GM19043 (cell line): Measurements from ENCODE around the gene CFAP91.
"Not testable (repeated sequence)": the region's sequence is repeated elsewhere in the genome, so short reads cannot be mapped to it uniquely, and the experiment has no call there.

ENCODE experiments used
- ATAC-seq: cut with Tn5 transposase; IDR thresholded peaks from one replicate; pipeline ENCODE4 v1.9.1; 2021; ENCODE audit warnings: low read depth; ENCODE audit not compliant: unreplicated experiment

The CFAP91 gene

GRCh38 chr3:119676771-119677640 lies 25.8 kb upstream of the CFAP91 start, which contains the start of gene COX17:
Gene COX17 (minus strand): TSS chr3:119677406. CDS start chr3:119677310, 96 bp downstream.
- peak; percentile 78 for ATAC-seq

DNA sequence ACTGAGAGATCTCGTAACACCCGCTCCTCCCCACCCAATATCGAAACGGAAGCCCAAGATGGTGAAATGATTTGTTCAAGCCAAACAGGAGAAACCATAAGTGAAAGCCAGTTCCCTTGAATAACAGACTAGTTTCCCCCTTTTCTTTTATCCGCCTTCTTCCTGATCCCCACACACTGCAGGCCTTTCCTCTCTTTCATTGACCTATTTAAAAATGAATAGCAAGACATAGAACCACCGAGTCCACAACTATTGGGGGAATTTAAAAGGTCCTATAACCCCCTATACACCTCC lies 25.2 kb upstream of the CFAP91 start:
- peak; percentile 1 for ATAC-seq

- ATAC-seq, result not testable (repeated sequence)
Observed at GRCh38 chr3:119678209-119678608, 24.6 kb upstream of the CFAP91 start.

DNA sequence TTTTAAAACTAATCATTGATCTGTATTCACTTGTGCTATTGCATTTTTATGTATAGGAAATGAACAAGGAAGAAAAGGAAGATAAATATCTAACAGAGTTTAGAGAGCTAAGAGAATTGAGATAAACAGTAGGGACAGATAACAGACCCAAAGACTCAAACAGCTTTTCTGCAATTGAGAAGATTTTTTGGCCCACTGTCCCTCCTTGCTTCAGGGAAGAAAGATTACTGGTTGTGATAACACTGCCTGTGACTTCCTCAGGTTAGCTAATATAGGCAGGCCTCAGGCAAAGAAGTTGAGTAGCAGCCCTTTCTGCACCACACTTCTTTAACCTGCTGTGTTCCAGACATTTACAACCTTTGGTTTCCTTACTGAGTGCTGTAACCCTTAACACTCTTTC lies 22.9 kb upstream of the CFAP91 start:
- ATAC-seq, result no peak

GRCh38 chr3:119681279-119681678 lies 21.5 kb upstream of the CFAP91 start:
- ATAC-seq, result peak; percentile 39

DNA sequence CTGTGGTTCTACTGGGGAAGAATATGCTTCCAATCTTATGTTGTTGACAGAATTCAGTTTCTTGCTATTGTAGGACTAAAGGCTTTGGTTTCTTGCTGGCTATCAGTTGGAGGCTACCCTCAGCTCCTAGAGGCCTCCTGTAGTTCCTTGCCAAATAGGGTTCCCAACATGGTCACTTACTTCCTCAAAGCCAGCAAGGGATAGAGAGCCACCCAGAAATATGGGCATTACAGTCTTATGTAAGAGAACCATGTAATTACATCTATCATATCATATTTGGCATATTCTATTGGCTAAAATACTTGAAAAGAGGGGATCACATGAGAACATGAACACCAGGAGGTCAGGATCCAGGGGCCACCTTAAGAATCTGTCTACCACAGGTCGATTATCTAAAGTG lies 19.4 kb upstream of the CFAP91 start:
- no peak for ATAC-seq

- ATAC-seq, result no peak
Observed at GRCh38 chr3:119690043-119690656, 12.7 kb upstream of the CFAP91 start.

GRCh38 chr3:119695480-119695879 lies 7.3 kb upstream of the CFAP91 start:
- no peak for ATAC-seq

GRCh38 chr3:119697394-119697793 lies 5.4 kb upstream of the CFAP91 start:
- ATAC-seq, result no peak

DNA sequence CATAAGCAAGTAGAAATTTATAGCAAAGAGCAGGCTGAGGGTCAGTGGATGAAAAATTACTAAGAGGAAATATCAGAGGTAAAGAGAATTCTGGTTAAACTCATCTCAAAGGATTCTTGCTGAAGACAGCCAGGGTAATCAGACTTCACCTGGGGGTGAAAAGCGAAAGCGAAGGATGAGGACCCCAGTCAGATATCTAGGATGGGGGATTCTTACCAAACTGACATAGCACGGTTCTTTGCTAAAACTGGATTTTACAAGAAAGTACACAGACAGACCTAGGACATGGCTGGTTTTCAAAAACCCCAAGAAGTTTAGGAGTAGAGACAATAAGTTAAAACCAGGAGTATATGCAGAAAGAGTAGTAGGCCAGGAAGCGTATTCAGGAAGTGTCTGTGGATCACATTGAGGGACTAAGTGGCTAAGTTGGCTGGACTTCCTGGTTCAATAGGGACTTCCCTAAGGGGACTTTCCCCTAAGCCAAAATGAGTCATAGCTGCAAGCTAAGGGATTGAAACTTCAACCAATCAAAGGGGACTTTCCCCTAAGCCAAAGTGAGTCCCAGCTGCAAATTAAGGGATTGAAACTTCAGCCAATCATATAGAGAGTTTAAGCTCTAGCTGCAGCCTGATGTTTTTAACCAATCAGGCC lies 2.4 kb upstream of the CFAP91 start:
- ATAC-seq, result peak; percentile 35

GRCh38 chr3:119700920-119701734 lies 1.7 kb upstream of the CFAP91 start:
- ATAC-seq, result no peak

GRCh38 chr3:119703820-119704531 lies 1.2 kb downstream of the CFAP91 start:
- ATAC-seq, result no peak

DNA sequence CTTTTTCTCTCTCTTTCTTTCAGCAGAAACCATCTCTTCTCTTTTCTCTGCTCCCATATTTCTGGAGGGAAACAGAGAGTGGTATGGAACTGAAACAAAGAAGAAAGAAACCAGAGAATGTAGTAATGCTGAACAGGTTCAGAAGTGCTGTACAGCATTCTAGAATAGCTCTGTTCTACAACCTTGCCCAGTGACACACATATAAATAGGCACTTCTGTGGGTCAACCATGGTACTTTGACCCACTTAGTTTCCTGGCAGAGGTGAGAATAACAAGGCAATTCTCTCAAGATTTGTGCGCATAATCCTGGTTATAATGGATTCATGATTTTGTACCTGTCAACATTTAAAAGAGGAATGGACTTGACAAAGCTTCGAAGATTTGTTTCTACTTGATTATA lies 12.3 kb downstream of the CFAP91 start:
- no peak for ATAC-seq

DNA sequence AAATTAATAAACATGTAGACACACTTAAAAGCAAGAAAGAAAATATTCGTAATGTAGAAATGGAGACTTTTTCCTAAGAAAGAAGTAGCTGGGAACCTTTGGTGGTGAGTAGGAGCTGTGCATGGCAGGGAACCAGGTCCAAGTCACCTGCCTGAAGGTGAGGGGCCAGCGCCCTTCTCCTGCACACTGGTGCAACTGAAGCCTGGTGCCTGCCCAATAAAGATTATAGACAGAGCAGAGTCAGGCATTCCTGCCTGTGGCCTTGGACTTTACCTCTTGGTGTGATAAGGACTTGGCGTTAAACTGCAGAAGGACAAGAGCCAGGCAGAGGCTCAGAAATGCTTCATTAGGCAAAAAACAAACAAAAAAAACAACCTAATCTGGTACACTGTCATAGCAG lies 14.2 kb downstream of the CFAP91 start:
- no peak for ATAC-seq

DNA sequence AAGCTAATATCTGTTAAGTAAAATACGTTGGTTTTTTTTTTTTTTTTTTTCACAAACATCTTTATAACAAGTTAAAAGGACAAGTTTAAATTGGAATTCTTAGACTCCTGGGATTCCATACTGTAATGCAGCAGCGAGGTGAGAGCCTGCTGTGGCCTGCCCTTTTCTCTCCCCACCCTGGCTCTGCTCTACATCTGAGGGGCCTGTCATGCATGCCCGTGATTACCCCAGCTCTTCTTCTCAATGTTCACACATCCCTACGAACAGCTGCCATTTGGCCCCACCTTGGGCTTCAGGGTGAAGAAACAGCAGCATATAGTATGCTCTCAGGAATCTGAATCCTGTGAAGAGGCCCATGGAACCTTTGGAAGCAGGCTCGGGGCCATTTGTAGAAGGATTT lies 14.7 kb downstream of the CFAP91 start:
- ATAC-seq, result no peak

- no peak for ATAC-seq
Observed at GRCh38 chr3:119723022-119723421, 20.2 kb downstream of the CFAP91 start.

- no peak for ATAC-seq
Observed at GRCh38 chr3:119726909-119727308, 24.1 kb downstream of the CFAP91 start.

DNA sequence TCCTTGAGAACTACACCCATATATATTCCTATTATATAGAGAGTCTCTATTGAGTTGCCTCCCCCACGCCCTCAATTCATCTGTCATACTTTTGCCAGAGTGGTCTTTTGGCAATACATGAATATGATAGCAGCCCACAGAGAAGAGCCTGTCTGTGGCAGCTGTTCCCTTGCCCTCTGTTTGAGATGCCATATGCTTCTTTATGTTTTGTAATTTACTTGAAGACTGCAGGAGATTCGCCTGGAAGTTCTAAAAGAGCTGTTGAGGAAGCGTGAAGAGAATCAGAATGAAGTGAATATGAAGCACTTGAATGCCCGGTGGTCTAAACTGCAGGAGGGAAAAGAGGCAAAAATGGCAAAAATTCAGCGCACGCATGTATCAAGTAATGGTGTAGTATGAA lies 27.2 kb downstream of the CFAP91 start:
- ATAC-seq, result no peak

GRCh38 chr3:119731560-119732343 lies 28.9 kb downstream of the CFAP91 start:
- no peak for ATAC-seq
